NK-92 (cell line): ENCODE measurements around the gene LGI1.

ENCODE experiments used
- DNase-seq: peaks from one replicate; lab custom pipeline; 2025; ENCODE audit not compliant: unreplicated experiment; lab: John Stamatoyannopoulos, UW

The LGI1 gene

GRCh38 chr10:93754761-93755160 lies 3.0 kb upstream of the LGI1 start:
- DNase-seq: no peak

GRCh38 chr10:93755443-93756116 lies 2.2 kb upstream of the LGI1 start:
- DNase-seq: no peak

GRCh38 chr10:93756118-93756517 lies 1.6 kb upstream of the LGI1 start:
- no peak for DNase-seq

GRCh38 chr10:93757136-93757535 lies 600 bp upstream of the LGI1 start:
- no peak for DNase-seq

GRCh38 chr10:93758508-93758885 lies 761 bp downstream of the LGI1 start:
- DNase-seq: no peak

- no peak for DNase-seq
Measured at GRCh38 chr10:93758891-93759410, 1.2 kb downstream of the LGI1 start.

- no peak for DNase-seq
Measured at GRCh38 chr10:93760490-93760889, 2.8 kb downstream of the LGI1 start.

GRCh38 chr10:93762979-93763391 lies 5.2 kb downstream of the LGI1 start:
- DNase-seq: no peak

GRCh38 chr10:93766918-93767317 lies 9.2 kb downstream of the LGI1 start:
- no peak for DNase-seq

GRCh38 chr10:93767724-93768399 lies 10.1 kb downstream of the LGI1 start:
- no peak for DNase-seq

- DNase-seq: no peak
Measured at GRCh38 chr10:93768892-93769291, 11.2 kb downstream of the LGI1 start.

GRCh38 chr10:93771354-93771753 lies 13.6 kb downstream of the LGI1 start:
- no peak for DNase-seq

- no peak for DNase-seq
Measured at GRCh38 chr10:93773120-93773519, 15.4 kb downstream of the LGI1 start.

- no peak for DNase-seq
Measured at GRCh38 chr10:93773705-93774104, 16.0 kb downstream of the LGI1 start.

- DNase-seq: no peak
Measured at GRCh38 chr10:93775356-93775755, 17.6 kb downstream of the LGI1 start.

GRCh38 chr10:93777092-93777491 lies 19.4 kb downstream of the LGI1 start:
- no peak for DNase-seq

GRCh38 chr10:93784059-93784458 lies 26.3 kb downstream of the LGI1 start:
- DNase-seq: no peak

- DNase-seq: no peak
Measured at GRCh38 chr10:93788413-93789208, 30.9 kb downstream of the LGI1 start.

- no peak for DNase-seq
Measured at GRCh38 chr10:93790439-93790838, 32.7 kb downstream of the LGI1 start.

- DNase-seq: no peak
Measured at GRCh38 chr10:93796167-93796566, 38.4 kb downstream of the LGI1 start.

GRCh38 chr10:93797825-93798224 lies 40.1 kb downstream of the LGI1 start:
- no peak for DNase-seq
